ENCODE data around the gene SAMD1.

The SAMD1 gene

GRCh38 chr19:14112809-14113385, 22.3 kb upstream of the SAMD1 start:
- FAIRE-seq: no peak

GRCh38 chr19:14112051-14112808, 21.7 kb upstream of the SAMD1 start:
- FAIRE-seq: no peak

- FAIRE-seq: no peak
Measured at GRCh38 chr19:14111486-14111885, 20.9 kb upstream of the SAMD1 start.

GRCh38 chr19:14110650-14111049, 20.1 kb upstream of the SAMD1 start:
- no peak for FAIRE-seq

- no peak for FAIRE-seq
Measured at GRCh38 chr19:14107581-14108461, 17.3 kb upstream of the SAMD1 start.

- no peak for FAIRE-seq
Measured at GRCh38 chr19:14106840-14107239, 16.3 kb upstream of the SAMD1 start.

GRCh38 chr19:14105680-14106079, 15.1 kb upstream of the SAMD1 start:
- no peak for FAIRE-seq

GRCh38 chr19:14103310-14103709, 12.8 kb upstream of the SAMD1 start:
- FAIRE-seq: no peak

- no peak for FAIRE-seq
Measured at GRCh38 chr19:14102756-14103155, 12.2 kb upstream of the SAMD1 start.

GRCh38 chr19:14102102-14102696, 11.6 kb upstream of the SAMD1 start:
- no peak for FAIRE-seq

- FAIRE-seq: no peak
Measured at GRCh38 chr19:14101003-14101545, 10.5 kb upstream of the SAMD1 start.

- no peak for FAIRE-seq
Measured at GRCh38 chr19:14097532-14098151, 7.1 kb upstream of the SAMD1 start.

- no peak for FAIRE-seq
Measured at GRCh38 chr19:14096272-14096992, 5.9 kb upstream of the SAMD1 start.

GRCh38 chr19:14094854-14095253, 4.3 kb upstream of the SAMD1 start:
- FAIRE-seq: no peak

- no peak for FAIRE-seq
Measured at GRCh38 chr19:14093117-14093823, 2.7 kb upstream of the SAMD1 start.

- no peak for FAIRE-seq
Measured at GRCh38 chr19:14091813-14092462, 1.4 kb upstream of the SAMD1 start.

GRCh38 chr19:14091081-14091812, 696 bp upstream of the SAMD1 start:
- FAIRE-seq: no peak

- no peak for FAIRE-seq
Measured at GRCh38 chr19:14089662-14090508, 666 bp downstream of the SAMD1 start.

GRCh38 chr19:14089412-14089661, 1.2 kb downstream of the SAMD1 start:
- FAIRE-seq: no peak
